Small intestine (tissue), 7 donors: ENCODE measurements around the gene USP10. TPM values are rescaled to one million over a fixed set of nuclear protein-coding genes. Genes with fewer than 3 reads are reported as not detected.
A peak's percentile ranks its signal among the peaks of the same experiment; 100 is the strongest.

Source experiments
- DNase-seq, 2 donors: peaks; one replicate each; pipeline versions ENCODE4 v3.0.0 to v3.0.0-alpha.2; 2013
- FAIRE-seq: peaks from 2 replicates; lab custom pipeline; 2012; peaks lifted over from hg19 to GRCh38; lab: Jason Lieb, UNC
- H3K27ac ChIP-seq, 3 donors: one replicate each; pipeline ENCODE4 v1.5.1; 2013; ENCODE audit warnings: low read length in 2 of 3, mild to moderate bottlenecking in 2 of 3, control low read depth in 1 of 3, inconsistent platforms in 1 of 3, low read depth in 1 of 3, moderate library complexity in 1 of 3
- H3K27me3 ChIP-seq, 3 donors: one replicate each; pipeline ENCODE4 v1.6.1; 2013; ENCODE audit warnings: low read length in 3 of 3, inconsistent platforms in 1 of 3; ENCODE audit not compliant: control insufficient read depth in 3 of 3, insufficient read depth in 3 of 3
- H3K36me3 ChIP-seq, 3 donors: one replicate each; pipeline ENCODE4 v1.6.1; 2013; ENCODE audit warnings: low read length in 3 of 3, inconsistent platforms in 1 of 3, low read depth in 1 of 3, mild to moderate bottlenecking in 1 of 3, moderate library complexity in 1 of 3; ENCODE audit not compliant: control insufficient read depth in 3 of 3, insufficient read depth in 2 of 3
- H3K4me1 ChIP-seq, 3 donors: one replicate each; pipeline ENCODE4 v1.6.1; 2013; ENCODE audit warnings: low read length in 2 of 3, inconsistent platforms in 1 of 3, low read depth in 1 of 3, mild to moderate bottlenecking in 1 of 3, moderate library complexity in 1 of 3; ENCODE audit not compliant: control insufficient read depth in 3 of 3, insufficient read depth in 2 of 3
- H3K4me3 ChIP-seq, 3 donors: one replicate each; pipeline ENCODE4 v1.5.1; 2013; ENCODE audit warnings: low read length in 3 of 3, control low read depth in 1 of 3, inconsistent platforms in 1 of 3, low read depth in 1 of 3, mild to moderate bottlenecking in 1 of 3, moderate library complexity in 1 of 3
- H3K9me3 ChIP-seq, 2 donors: one replicate each; pipeline ENCODE4 v1.6.1; 2013; ENCODE audit warnings: low read depth in 1 of 2, low read length in 1 of 2; ENCODE audit not compliant: control insufficient read depth in 2 of 2, insufficient read depth in 1 of 2
- WGBS, 3 donors: extraction: QIAGEN DNeasy Blood & Tissue Kit; methylation state at CpG; one replicate each; pipeline ENCODE4 v1.1.7; 2013; 5-methylcytosine and 5-hydroxymethylcytosine counted together
- polyA plus RNA-seq, 4 donors: library from polyadenylated mRNA; stranded (reverse) in 3 of 4; unstranded in 1 of 4; fragments of 200-250 nt in 3 of 4; fragments of 120-200 nt in 1 of 4; gene quantifications; one replicate each; pipeline versions ENCODE4 v1.2.1 to v1.2.3, GENCODE V29; 2013
- donor health status: healthy with polysubstance abuse.
- donor health status: control.
- donor health status: control.
- donor health status: Bipolar disorder and iron deficiency.
- donor health status: healthy.

USP10 gene
- polyA plus RNA-seq, 4 donors = 22.4 to 67.1 (median 32.1) TPM

- H3K4me3 ChIP-seq = no peak overlapping the region
- peaks cover 0 to 22% (median 14%) of the 10 kb centered on the region in 3 donors for H3K4me1 ChIP-seq
- no peak for FAIRE-seq
- H3K36me3 ChIP-seq = peaks cover 0 to 2% (median 0%) of the 10 kb centered on the region in 3 donors
- no peaks in the 10 kb centered on the region for H3K9me3 ChIP-seq
- H3K27me3 ChIP-seq = no peaks in the 10 kb centered on the region
- DNase-seq = no peak
- no peak overlapping the region for H3K27ac ChIP-seq
- 84 to 89% (median 85%) methylated on average over 11 of the region's 11 CpGs for WGBS, 3 donors
Measured at GRCh38 chr16:84789431-84789830, 89.6 kb downstream of the USP10 start.

GRCh38 chr16:84790301-84790700, 90.5 kb downstream of the USP10 start:
- no peak for FAIRE-seq

GRCh38 chr16:84791088-84791487, 91.3 kb downstream of the USP10 start:
- DNase-seq (peak; percentile 27 to 86), FAIRE-seq (no peak)
- Histone ChIP-seq H3K27me3 (no peaks in the 10 kb centered on the region), H3K4me3 (no peak overlapping the region), H3K36me3 (no peaks in the 10 kb centered on the region), H3K27ac (peak overlapping the region in 1 of 3 donors; percentile 8), H3K4me1 (peaks cover 0 to 23% (median 10%) of the 10 kb centered on the region in 3 donors), H3K9me3 (no peaks in the 10 kb centered on the region)
- 15 to 51% (median 44%) methylated on average over 12 of the region's 12 CpGs for WGBS, 3 donors

More at GRCh38 chr16:84790301-84790700, 90.5 kb downstream of the USP10 start:
- H3K9me3 ChIP-seq = no peaks in the 10 kb centered on the region
- no peak overlapping the region for H3K4me3 ChIP-seq
- WGBS, 3 donors = 59 to 84% (median 71%) methylated on average over 4 of the region's 4 CpGs
- peaks cover 0 to 2% (median 0%) of the 10 kb centered on the region in 3 donors for H3K36me3 ChIP-seq
- no peak for DNase-seq
- peaks cover 0 to 28% (median 14%) of the 10 kb centered on the region in 3 donors for H3K4me1 ChIP-seq
- no peak overlapping the region for H3K27ac ChIP-seq
- no peaks in the 10 kb centered on the region for H3K27me3 ChIP-seq

GRCh38 chr16:84791501-84791900, 91.7 kb downstream of the USP10 start:
- no peaks in the 10 kb centered on the region for H3K27me3 ChIP-seq
- H3K4me3 ChIP-seq = no peak overlapping the region
- peaks cover 0 to 19% (median 7%) of the 10 kb centered on the region in 3 donors for H3K4me1 ChIP-seq
- WGBS, 3 donors = 43 to 68% (median 61%) methylated on average over 6 of the region's 6 CpGs
- DNase-seq (no peak), FAIRE-seq (no peak)
- peak overlapping the region in 1 of 3 donors; percentile 30 for H3K27ac ChIP-seq
- no peaks in the 10 kb centered on the region for H3K9me3 ChIP-seq
- no peaks in the 10 kb centered on the region for H3K36me3 ChIP-seq

GRCh38 chr16:84794186-84794585, 94.4 kb downstream of the USP10 start:
- FAIRE-seq (no peak), DNase-seq (no peak)
- H3K27me3 ChIP-seq = no peaks in the 10 kb centered on the region
- H3K4me3 ChIP-seq = no peak overlapping the region
- peaks cover 0 to 7% (median 2%) of the 10 kb centered on the region in 3 donors for H3K4me1 ChIP-seq
- H3K36me3 ChIP-seq = no peaks in the 10 kb centered on the region
- H3K9me3 ChIP-seq = no peaks in the 10 kb centered on the region
- peak overlapping the region in 1 of 3 donors; percentile 74 for H3K27ac ChIP-seq
- WGBS, 3 donors = 69 to 99% (median 76%) methylated on average over 6 of the region's 6 CpGs

GRCh38 chr16:84794626-84795025, 94.8 kb downstream of the USP10 start:
- Histone ChIP-seq H3K4me1 (peaks cover 0 to 7% (median 2%) of the 10 kb centered on the region in 3 donors), H3K36me3 (no peaks in the 10 kb centered on the region), H3K27me3 (no peaks in the 10 kb centered on the region), H3K27ac (peak overlapping the region in 2 of 3 donors; percentile 74 to 89), H3K4me3 (no peak overlapping the region), H3K9me3 (no peaks in the 10 kb centered on the region)
- DNase-seq (no peak), FAIRE-seq (no peak)
- WGBS, 3 donors = 80 to 93% (median 87%) methylated on average over 19 of the region's 19 CpGs

- Histone ChIP-seq H3K36me3 (no peaks in the 10 kb centered on the region), H3K4me3 (no peak overlapping the region), H3K4me1 (peaks cover 0 to 7% (median 2%) of the 10 kb centered on the region in 3 donors), H3K9me3 (no peaks in the 10 kb centered on the region), H3K27ac (peak overlapping the region in 2 of 3 donors; percentile 74 to 89), H3K27me3 (no peaks in the 10 kb centered on the region)
- DNase-seq (peak in 1 of 2 donors; percentile 49), FAIRE-seq (no peak)
- WGBS, 3 donors = 67 to 90% (median 87%) methylated on average over 22 of the region's 22 CpGs
Measured at GRCh38 chr16:84795329-84796053, 95.7 kb downstream of the USP10 start.

GRCh38 chr16:84800158-84800978, 100.6 kb downstream of the USP10 start:
- Histone ChIP-seq H3K4me1 (no peaks in the 10 kb centered on the region), H3K36me3 (no peaks in the 10 kb centered on the region), H3K9me3 (peaks cover 0 to 2% of the 10 kb centered on the region in 2 donors), H3K27ac (no peak overlapping the region), H3K4me3 (no peak overlapping the region), H3K27me3 (no peaks in the 10 kb centered on the region)
- 73 to 81% (median 74%) methylated on average over 8 of the region's 8 CpGs for WGBS, 3 donors
- no peak for DNase-seq
- no peak for FAIRE-seq
